ENCODE results near the gene KREMEN1.
"Not testable (repeated sequence)": the region's sequence is repeated elsewhere in the genome, so short reads cannot be mapped to it uniquely, and the experiment has no call there.

KREMEN1 gene

DNA sequence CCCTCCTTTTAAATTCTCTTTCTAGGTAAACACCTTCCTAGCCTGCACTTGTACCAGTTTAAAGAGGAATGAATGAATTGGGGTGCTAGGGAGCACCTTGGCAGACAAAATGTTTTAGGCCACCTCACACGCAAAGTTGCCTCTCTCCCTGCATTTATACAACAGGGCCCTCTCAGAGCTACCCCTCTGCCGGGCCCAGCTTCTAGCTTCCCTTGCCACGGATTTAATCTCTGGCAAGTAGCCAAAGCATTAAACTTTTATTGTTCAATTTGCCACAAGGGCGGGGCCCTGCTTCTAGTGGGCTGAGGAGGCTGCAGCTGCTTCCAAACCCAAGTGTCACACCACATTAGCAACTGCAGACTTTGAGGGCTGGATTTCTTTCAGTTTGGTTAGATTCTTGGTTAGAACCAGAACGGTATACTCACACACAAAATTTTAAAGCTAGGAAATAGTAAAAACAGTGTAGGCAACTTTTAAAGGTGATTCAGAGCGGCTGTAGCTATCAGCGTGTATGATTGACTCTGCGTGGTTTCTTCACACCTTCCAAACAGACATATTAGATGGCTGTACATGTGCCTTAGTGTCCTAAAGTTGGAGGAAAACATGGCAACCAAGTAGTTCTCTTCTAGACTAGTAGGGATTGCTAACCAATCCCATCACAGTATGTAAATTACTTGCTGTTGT lies 6.5 kb downstream of the KREMEN1 start:
- no peak for FAIRE-seq

DNA sequence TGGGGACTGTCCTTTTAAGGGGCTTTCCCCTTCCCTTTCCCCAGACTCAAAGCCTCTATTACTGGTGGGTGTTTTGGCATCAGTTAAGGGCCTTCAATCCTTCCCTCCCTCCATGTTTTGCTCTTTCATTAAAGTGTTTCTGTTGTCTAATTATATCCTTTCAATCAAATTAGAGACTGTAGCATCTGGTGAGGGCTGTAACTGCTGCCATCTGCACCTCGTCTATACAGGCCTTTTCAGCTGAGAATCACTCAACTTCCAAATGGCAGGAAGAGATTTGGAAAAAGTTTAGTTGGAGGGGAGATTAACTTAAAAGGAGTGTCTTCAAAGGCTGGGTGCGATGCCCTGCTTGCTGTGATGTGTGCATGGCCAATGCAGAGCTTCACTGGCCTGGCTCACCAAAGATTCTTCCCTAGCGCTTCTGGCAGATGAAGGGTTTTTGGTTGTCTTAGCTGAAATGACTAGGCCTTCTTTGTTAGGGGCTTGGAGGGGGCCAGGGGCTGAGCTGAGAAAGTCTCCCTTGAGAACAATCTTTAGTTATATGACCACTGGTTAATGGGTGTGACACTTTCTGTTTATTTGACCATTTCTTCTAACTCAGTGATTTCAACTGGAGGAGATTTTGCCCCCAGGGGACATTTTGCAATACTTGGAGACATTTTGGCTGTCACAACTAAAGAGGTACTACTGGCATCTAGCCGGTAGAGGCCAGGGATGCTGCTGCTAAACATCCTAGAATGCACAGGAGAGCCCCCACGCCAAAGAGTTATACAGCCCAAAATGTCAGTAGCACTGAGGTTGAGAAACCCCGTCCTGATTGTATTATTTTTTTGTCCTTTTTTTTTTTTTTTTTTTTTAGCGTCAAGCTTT lies 7.5 kb downstream of the KREMEN1 start:
- no peak for FAIRE-seq

DNA sequence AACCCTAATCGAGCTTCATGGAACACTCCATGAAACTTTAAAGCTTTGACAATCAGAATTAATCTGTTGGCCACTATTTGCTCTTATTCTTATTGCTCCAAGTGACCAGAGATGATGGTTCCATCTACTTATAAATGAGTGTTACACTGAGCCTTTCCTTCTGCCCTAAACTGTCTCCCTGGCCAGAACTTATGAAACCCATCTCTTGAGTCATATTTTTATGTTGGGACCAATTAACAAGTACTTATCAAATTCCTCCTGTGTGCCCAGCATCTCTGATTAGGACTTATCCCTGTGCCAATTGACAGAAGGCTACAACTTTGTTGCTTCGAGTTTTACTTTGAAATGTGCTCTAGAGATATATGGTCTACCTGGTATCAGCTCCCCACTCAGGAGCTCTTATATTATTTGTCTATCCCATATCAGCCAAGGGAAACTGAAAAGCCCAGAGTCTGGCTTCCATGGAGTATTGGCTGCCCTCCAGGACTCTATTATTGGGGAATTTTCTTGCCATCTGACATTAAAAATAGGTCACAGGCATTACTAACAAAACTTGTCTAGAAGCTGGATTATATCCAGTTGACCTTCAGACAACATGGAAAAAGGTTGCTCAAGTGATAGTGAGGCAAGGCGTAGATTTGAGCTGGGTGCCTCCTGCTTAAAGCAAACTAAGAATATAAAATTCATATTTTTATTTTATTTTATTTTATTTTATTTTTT lies 8.8 kb downstream of the KREMEN1 start:
- FAIRE-seq, result no peak

DNA sequence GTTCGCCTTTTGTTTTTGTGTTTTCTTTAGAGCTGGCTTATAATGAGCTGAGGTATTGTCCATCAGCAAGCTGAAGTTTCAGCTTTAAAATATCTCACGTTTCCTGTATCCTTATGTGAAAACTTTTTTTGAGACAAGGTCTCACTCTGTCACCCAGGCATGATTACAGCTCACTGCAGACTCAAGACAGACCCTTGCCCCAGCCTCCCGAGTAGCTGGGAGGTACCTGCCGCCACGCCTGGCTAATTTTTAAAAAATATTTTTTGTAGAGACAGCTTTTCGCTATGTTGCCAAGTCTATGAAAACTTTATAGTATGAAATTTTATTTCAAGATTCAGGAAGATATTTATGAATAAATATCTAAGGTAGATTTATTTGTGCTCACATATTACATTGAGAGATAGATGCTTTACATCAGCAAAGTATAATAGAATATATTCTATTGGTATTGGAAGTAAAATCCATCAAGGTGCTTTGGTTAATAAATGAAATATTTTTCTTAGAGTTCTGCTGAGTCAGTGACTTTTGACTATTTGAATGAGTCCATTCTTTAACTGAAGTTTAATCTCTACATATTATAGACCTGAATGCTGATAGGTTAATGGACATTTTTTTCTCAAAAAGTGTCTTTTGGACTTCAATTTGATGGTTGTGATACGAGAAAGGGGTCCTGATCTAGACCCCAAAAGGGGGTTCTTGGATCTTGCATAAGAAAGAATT lies 10.2 kb downstream of the KREMEN1 start:
- FAIRE-seq, result no peak

DNA sequence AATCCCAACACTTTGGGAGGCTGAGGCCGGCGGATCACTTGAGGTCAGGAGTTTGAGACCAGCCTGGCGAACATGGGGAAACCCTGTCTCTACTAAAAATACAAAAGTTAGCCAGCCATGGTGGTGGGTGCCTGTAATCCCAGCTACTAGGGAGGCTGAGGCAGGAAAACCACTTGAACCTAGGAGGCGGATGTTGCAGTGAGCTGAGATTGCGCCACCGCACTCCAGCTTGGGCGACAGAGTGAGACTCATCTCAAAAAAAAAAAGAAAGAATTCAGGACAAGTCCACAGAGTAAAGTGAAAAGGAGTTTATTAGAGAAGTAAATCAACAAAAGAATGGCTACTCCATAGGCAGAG lies 10.7 kb downstream of the KREMEN1 start:
- FAIRE-seq, result not testable (repeated sequence)

DNA sequence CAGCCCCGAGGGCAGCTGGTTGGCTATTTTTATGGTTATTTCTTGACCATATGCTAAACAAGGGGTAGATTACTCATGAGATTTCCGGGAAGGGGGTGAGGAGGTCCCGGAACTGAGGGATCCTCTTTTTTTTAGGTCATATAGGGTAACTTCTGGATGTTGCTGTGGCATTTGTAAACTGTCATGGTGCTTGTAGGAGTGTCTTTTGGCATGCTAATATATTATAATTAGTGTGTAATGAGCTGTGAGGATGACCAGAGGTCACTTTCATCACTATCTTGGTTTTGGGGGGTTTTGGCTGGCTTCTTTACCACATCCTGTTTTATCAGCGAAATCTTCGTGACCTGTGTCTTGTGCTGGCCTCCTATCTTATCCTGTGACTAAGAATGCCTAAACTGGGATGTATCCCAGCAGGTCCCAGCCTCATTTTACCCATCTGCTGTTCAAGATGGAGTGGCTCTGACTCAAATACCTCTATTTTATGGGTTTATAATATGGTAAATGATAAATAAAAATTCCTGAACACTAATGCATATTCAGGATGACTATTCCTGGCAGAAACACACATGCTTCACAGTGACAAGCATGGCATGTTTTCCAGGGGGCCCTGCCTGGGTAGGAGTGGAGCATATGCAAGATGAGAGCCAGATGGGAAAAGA lies 11.2 kb downstream of the KREMEN1 start:
- FAIRE-seq, result no peak

DNA sequence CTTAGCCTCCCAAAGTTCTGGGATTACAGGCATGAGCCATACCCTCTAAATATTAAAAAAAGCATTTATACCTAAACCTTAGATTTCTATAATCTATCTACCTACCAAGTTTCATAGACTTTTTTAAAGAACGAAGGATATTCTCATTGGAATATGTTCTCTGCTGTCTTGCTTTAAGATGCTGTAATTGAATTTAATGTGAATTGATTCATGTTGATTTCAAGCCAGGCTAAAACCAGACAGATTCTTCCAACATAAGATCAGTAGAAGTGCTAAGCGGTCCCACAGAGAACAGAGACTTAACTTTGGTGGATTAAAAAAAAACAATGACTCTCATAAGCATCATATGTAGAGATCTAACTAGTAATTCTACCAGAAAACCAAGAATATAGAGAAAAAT lies 14.2 kb downstream of the KREMEN1 start:
- no peak for FAIRE-seq

DNA sequence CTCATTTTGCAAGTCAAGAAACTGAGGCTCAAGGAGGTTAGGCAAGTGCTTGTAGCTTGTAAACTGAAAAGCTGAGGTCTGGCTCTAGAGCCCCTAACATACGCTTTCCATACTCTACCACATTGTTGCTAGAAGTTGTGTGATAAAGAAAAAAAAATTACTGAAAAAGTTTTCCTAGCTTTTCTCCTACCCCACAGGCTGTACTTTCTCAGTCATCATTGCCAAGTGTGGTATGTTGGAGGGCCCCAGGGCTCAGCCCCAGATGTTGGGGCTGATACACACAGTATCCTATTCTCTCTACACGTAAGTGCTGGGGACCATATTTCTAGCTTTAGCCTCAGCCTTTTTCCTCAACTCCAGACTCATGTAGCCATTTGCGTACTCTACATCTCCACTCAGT lies 16.0 kb downstream of the KREMEN1 start:
- FAIRE-seq, result no peak

DNA sequence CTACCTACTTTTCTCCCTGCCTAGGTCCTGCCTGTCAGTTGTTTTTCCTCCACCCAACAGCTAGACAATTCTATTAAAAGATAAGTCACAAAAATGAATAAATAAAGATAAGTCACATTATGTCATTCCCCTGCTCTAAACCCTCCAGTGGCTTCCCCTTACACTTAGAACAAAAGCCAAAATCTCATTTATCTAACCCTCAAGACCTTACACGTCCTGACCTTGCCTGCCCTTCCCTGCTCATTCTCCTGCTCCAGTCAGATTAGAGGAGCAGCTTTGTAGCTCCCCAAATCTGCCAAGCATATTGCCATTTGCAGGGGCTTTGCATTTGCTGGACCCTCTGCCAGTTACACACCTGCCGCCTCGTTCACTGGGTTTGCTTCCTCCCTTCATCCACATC lies 16.7 kb downstream of the KREMEN1 start:
- no peak for FAIRE-seq

DNA sequence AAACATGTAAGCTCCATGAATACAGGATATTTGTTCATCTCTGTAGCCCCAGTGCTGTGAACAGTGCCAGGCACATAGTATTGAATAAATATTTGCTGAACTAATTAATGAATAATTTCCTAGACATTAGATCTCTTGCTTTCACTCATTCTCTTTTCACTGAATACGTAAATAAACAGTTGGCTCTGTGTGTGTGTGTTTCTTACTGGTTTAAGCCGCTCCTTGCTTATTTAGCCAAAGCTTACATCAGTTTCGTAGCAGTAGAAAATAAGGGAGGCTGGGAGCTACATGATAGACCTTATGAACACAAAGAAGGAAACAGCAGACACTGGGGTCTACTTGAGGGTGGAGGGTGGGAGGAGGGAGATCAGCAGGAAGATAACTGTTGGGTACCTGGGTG lies 17.2 kb downstream of the KREMEN1 start:
- no peak for FAIRE-seq

DNA sequence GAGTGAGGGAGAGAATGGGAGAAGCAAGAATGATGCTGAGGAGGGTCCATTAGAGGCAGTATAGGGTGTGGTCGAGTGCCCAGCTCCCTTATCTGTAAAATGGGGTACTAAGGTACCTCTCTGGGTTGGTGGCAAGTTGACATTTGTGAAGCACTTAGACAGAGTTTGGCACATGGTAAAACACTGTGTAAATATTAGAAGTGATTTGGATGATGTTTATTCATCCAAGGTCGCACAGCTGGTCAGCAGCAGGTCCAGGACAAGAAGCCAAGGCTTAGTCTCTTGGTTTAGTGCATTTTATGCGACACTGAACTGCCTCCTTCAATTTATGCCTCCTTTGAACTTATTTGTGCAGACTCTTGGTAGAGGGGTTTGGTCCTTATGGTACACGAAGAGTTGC lies 19.4 kb downstream of the KREMEN1 start:
- FAIRE-seq, result no peak

DNA sequence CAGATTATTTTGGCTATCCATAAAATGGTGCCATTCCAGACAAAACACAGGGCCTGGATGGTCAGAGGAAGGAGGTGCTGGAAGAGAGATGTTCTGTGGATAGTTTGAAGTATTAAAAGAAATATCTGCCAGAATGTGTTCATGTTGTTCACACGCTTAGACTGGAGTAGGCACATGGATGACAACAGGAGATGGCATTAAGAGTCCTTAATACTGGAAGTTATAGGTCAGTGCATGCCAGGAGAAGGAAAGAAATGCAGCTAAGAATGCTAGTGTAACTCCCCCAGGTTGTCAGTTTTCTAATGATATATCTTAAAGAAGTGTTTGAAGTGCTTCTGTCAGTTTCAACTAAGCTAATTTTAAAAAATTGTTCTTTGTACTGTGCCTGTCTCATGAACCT lies 20.2 kb downstream of the KREMEN1 start:
- no peak for FAIRE-seq

DNA sequence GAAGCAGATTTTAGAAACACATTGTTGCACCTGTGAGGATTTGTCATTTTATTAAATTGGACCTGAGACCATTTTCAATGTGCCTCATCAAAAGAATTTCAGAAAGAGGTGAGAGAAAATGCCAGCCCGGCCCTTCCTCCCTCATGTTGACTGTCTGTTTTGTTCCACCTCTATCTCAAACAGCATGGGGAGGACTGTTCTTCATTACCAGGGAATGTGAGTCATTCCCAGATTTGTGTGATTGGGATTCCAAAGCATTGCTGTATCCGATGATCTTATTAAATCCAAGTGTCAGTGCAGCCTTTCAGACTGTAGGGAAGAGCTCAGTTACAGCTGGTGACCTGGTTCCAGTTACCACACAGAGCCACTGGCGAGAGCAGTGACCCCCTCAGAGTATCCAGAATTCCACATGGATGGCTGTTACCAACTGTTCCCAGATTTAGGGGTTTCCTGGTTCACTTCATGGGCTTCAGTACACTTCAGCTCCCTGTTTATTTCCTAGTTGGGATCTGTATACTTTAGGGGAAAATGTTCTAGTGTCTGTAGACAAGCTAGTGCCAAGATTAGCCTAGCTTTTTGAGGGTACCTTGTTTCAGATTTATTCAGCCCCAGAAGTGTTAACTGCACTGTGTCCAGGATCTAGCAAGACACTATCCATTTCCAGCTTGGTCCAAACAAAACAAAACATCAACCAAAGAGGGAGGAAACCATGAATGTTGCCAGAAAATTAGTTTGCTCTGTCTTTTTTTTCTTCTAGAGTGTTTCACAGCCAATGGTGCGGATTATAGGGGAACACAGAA lies 20.9 kb downstream of the KREMEN1 start:
- no peak for FAIRE-seq

DNA sequence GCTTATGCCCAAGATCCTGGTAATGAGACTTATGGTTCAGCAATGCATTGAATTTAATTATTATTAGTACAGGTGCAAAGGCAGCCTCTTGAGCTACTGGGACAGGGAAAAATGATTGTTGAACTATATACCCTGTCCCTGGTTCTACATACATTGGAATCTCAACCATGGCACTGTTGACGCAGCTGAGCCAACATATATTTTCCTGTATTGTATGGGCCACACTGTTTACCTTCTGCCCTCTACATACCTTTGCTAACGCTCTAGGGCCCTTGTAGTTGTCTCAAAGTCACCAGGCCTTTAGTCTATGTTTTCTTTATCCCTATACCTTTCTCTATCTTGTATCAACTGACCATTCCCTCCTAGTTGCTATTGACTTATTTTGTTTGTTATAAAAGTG lies 22.6 kb downstream of the KREMEN1 start:
- no peak for FAIRE-seq

DNA sequence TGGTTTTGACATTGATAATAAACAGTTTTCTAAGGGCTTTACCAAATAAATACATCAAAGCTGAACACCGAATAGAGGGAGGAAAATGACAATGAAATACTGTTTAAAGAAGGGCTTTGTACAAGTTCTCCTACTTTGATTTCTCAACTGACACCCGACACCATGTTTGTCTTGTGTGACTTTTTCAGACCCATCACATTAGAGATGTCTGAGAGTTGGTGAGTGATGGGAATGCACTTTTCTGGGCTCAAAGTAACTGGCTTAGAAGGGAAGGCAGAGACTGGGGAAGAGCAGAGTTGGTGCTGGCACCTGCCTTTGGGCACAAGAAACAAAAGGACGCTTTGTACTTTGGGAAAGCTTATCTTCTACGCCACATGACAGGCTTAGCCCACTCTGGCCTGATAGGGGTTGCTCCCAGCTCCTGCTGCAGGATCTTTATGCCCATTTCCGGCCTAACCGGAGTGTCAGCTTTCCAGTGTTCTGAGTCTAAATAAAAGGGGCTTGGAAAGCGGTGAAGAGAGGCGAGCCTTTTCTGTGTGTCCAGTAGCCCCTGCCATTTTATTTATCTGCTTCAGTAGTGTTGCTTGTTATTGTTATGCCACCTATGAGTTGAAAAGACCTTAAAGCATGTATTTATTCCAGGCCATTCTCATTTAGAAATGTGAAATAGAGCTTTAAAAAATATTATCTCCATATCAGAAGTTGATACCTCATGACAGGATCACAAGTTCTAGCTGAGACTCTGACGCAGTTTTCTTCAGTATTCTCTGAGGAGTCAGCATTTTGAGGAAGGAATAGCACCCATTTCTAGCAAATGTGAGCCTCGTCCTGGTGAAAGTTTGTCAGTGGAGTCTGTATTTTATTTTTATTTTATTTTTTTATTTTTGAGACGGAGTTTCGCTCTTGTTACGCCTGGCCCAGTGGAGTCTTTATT lies 24.2 kb downstream of the KREMEN1 start:
- no peak for FAIRE-seq

DNA sequence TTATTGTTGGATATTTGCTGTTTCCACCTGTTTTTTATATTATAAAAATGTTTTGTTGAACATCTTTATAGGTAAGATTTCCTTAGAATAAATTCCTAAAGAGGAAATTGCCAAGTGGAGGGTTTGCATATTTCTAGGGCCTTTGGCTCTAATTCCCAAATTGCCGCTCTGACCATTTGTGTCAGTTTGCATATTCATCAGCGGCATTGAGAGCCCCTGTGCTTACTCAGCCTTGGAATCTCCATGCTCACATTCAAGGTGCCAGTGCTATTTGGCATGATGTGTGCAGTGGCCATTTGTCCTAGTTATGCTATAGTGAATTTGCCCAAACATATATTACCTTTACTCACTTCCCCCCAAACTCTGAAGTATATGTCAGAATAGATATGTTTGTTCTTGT lies 25.5 kb downstream of the KREMEN1 start:
- no peak for FAIRE-seq

DNA sequence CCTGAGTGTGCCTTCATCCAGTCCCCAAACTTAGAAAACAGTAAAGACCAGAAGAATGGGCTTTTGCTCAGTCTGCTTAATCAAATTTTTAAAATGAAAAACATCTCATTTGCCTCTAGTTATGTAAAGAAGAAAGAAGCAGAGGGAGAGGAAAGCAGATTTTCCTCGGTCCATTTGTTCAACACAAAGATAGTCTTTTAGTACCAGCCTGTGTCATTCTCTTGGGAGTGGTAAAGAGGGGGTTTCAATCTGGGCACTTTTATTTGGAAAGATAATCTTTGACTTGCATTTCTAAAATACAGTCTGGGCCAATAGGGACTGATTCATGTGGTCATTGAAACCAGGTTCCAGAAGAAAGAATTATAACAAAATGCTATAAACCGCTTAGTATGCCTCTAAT lies 29.5 kb downstream of the KREMEN1 start:
- no peak for FAIRE-seq

DNA sequence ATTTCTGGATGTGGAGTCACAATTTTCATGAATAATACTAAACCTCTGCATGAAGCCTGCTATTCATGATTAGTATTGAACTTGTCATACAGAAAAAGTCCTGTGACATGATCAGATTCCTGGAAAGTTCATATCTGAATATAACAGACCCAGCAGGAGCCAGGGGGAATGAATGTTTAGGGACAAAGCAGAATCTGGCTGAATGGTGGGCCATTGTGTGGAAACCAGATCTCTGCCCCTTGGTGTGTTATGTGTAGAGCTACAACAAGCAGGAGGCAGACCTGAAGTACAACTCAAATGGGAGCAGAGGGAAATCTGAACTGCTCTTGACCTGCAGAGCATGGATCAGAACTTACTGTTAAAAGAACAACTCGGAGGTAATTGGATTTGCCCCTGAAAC lies 30.3 kb downstream of the KREMEN1 start:
- no peak for FAIRE-seq

DNA sequence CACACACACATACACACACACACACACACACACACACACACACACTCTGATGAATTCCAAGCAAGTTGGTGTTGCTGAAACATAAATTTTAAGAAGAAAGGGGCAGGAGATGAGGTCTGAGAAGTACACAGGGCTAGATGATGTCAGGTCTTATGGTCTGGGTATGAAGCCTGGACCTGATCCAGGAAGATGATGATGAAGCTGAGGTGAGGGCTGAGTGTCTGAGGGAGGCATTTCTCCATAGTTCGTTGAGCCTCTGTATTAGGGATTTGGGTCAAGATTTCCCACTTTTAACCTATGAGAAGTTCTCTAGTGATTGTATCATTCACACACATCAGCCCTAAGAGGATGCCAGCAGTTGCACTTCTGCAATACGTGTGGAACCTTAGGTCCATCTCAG lies 32.6 kb downstream of the KREMEN1 start:
- FAIRE-seq, result no peak

DNA sequence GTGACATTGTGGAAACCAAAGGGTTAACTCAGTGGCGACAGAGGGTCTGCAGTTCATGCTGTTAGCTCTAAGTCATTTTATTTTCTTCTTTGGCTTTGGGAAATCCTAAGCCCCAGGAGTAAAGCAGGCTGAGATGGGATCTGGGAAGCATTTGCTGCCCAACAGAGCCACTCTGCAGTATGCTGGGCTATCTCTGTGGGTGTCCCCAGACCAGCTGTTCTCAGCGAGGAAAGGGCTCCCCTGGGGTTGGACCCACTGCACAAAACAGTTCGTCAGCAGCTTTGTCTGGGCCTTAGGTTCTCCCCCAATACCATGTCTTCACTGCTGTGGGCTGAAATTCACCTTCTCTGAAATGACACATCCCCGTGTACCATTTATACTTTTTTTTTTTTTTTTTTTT lies 34.0 kb downstream of the KREMEN1 start:
- FAIRE-seq, result no peak

DNA sequence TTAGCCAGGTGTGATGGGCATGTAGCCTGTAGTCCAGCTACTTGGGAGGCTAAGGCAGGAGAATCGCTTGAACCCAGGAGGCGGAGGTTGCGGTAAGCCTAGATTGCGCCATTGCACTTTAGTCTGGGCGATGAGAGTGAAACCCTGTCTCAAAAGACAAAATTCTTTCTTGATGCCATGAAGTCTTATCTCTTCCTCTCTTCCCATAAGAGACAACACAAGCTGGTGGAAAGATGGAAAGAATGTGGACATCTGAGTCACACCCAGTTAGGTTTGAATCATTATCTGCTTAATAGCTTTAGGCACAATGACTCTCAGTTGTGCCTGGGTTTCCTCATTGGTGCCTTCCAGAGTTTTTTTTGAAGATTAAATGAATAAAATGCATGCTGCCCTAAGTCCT lies 35.3 kb downstream of the KREMEN1 start:
- no peak for FAIRE-seq
